IPS-NIHi7 (cell line): ENCODE results near the gene RCBTB2.

ENCODE experiments used
- DNase-seq: peaks from one replicate; pipeline ENCODE4 v3.0.0; 2012; ENCODE audit warnings: mixed read lengths; ENCODE audit errors: extremely low spot score

Gene RCBTB2

GRCh38 chr13:48449656-48450055 lies 83.2 kb downstream of the RCBTB2 start:
- DNase-seq, result no peak

DNA sequence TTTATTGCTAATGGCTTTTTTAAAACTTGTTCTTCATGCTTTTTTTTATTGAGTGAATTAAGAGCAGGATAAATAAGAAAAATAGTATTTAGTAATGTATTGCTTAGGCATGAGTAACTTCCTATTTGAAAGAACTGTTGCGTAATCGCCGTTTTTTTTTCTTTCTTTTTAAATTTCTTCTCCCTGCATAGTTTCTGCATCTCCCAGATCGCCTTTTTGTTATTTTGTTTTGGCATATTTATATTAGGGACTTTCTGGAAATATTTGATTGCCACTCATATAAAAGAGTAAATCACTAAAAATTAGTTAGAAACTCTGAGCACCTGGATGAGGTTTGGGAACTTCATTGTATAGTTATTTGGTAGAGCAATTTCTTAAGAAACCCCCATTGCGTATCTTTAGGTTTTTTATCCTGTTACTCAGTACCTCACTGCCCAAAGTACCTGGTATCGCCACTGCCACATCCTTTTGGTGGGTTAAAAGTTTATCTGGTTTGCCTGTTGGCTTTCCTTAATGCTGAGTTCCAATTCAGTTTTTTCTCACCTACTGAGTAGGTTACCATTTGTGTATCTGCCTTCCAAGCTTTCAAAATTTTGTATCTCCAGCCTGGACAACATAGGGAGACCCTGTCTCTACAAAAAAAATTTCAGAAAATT lies 83.8 kb downstream of the RCBTB2 start:
- no peak for DNase-seq

GRCh38 chr13:48448285-48448958 lies 84.5 kb downstream of the RCBTB2 start:
- no peak for DNase-seq

DNA sequence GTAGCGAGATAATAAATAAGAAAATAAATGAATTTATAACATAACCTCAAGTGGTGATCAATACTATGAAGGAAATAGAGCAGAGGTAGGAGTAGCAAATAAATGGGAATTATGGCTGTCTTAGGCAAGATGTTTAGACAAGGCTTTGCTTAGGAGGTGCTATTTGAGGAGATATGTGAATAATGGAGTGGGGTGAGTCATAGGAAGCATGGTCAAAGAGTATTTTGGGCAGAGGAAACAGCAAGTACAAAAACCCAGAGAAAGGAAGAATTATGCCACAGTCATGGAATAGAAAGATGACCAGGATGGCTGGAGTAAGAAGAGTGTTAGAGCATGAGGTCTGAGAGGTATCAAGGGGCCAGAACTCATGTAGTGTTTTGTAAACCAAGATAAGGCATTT lies 86.4 kb downstream of the RCBTB2 start:
- DNase-seq, result no peak

- DNase-seq, result no peak
These were observed 89.3 kb downstream of the RCBTB2 start for GRCh38 chr13:48443442-48444208.
